Activated CD8-positive, alpha-beta memory T cell treated with anti-CD3 and anti-CD28 coated beads, Interleukin-2, amount 50 U/mL, for 4 hours (primary cell): ENCODE measurements around the gene MAGI3.
"Not testable (repeated sequence)": the region's sequence is repeated elsewhere in the genome, so short reads cannot be mapped to it uniquely, and the experiment has no call there.

ENCODE experiments used
- DNase-seq: peaks from one replicate; pipeline ENCODE4 v3.0.0-alpha.2; 2020

MAGI3 gene

GRCh38 chr1:113531321-113531720 lies 141.0 kb downstream of the MAGI3 start:
- DNase-seq = no peak

- DNase-seq = no peak
Measured at GRCh38 chr1:113533061-113533460, 142.7 kb downstream of the MAGI3 start.

- no peak for DNase-seq
Measured at GRCh38 chr1:113534130-113534817, 144.0 kb downstream of the MAGI3 start.

GRCh38 chr1:113534875-113535274 lies 144.6 kb downstream of the MAGI3 start:
- no peak for DNase-seq

GRCh38 chr1:113536182-113536780 lies 146.0 kb downstream of the MAGI3 start:
- no peak for DNase-seq

- DNase-seq = no peak
Measured at GRCh38 chr1:113538225-113538624, 147.9 kb downstream of the MAGI3 start.

- no peak for DNase-seq
Measured at GRCh38 chr1:113540335-113540734, 150.0 kb downstream of the MAGI3 start.

GRCh38 chr1:113541106-113541505 lies 150.8 kb downstream of the MAGI3 start:
- DNase-seq = no peak

GRCh38 chr1:113542221-113542701 lies 151.9 kb downstream of the MAGI3 start:
- DNase-seq = no peak

- DNase-seq = no peak
Measured at GRCh38 chr1:113543110-113543509, 152.8 kb downstream of the MAGI3 start.

GRCh38 chr1:113545210-113545609 lies 154.9 kb downstream of the MAGI3 start:
- no peak for DNase-seq

- no peak for DNase-seq
Measured at GRCh38 chr1:113545626-113546025, 155.3 kb downstream of the MAGI3 start.

GRCh38 chr1:113551728-113552127 lies 161.4 kb downstream of the MAGI3 start:
- no peak for DNase-seq

- DNase-seq = no peak
Measured at GRCh38 chr1:113552244-113552643, 161.9 kb downstream of the MAGI3 start.

GRCh38 chr1:113557187-113557586 lies 166.9 kb downstream of the MAGI3 start:
- DNase-seq = no peak

GRCh38 chr1:113565621-113566020 lies 175.3 kb downstream of the MAGI3 start:
- DNase-seq = no peak

- no peak for DNase-seq
Measured at GRCh38 chr1:113567427-113567826, 177.1 kb downstream of the MAGI3 start.

GRCh38 chr1:113575744-113576260 lies 185.5 kb downstream of the MAGI3 start:
- DNase-seq = not testable (repeated sequence)

- DNase-seq = no peak
Measured at GRCh38 chr1:113576271-113576670, 186.0 kb downstream of the MAGI3 start.

- no peak for DNase-seq
Measured at GRCh38 chr1:113579256-113580018, 189.1 kb downstream of the MAGI3 start.

- no peak for DNase-seq
Measured at GRCh38 chr1:113581323-113581722, 191.0 kb downstream of the MAGI3 start.

GRCh38 chr1:113582084-113582483 lies 191.8 kb downstream of the MAGI3 start:
- DNase-seq = no peak

GRCh38 chr1:113587475-113587874 lies 197.2 kb downstream of the MAGI3 start:
- DNase-seq = no peak

- DNase-seq = no peak
Measured at GRCh38 chr1:113592230-113592629, 201.9 kb downstream of the MAGI3 start.
